Prostate gland (tissue), 2 donors: ENCODE data around the gene NDP. TPM values are rescaled to one million over a fixed set of nuclear protein-coding genes. Genes with fewer than 3 reads are reported as not detected.

Experiments
- DNase-seq: peaks from one replicate; pipeline ENCODE4 v3.0.0-alpha.2; 2019; ENCODE audit warnings: low spot score
- H3K27ac ChIP-seq, 2 donors: fragments of 200-600 bp; sonication (generic); 2 replicates each; pipeline ENCODE4 v1.5.1; 2017 to 2019
- H3K27me3 ChIP-seq: fragments of 200-600 bp; sonication (generic); replicated peaks from 2 replicates; pipeline ENCODE4 v1.5.1; 2019; ENCODE audit not compliant: insufficient read depth
- H3K36me3 ChIP-seq, 2 donors: fragments of 200-600 bp; sonication (generic); 1 replicate in 1 of 2; 2 replicates in 1 of 2; pipeline versions ENCODE4 v1.5.1 to v1.8.1; 2017 to 2019
- H3K4me1 ChIP-seq: fragments of 200-600 bp; sonication (generic); replicated peaks from 2 replicates; pipeline ENCODE4 v1.5.1; 2019
- H3K4me3 ChIP-seq, 2 donors: fragments of 200-600 bp; sonication (generic); 2 replicates each; pipeline ENCODE4 v1.5.1; 2017 to 2019
- H3K9me3 ChIP-seq: fragments of 200-600 bp; sonication (generic); 2 replicates; pipeline ENCODE4 v1.5.1; 2017
- CTCF ChIP-seq, 4 experiments: fragments of 200-600 bp in 2 of 4; fragments of 450-650 bp in 2 of 4; sonication (generic) in 2 of 4; IDR thresholded peaks; 1 replicate in 3 of 4; 2 replicates in 1 of 4; pipeline ENCODE4 v1.5.1; 2016 to 2019; ENCODE audit warnings: antibody characterized with exemption in 4 of 4, mild to moderate bottlenecking in 2 of 4, moderate library complexity in 2 of 4
- POLR2A ChIP-seq: fragments of 450-650 bp; IDR thresholded peaks from one replicate; pipeline ENCODE4 v1.6.1; 2016; ENCODE audit warnings: antibody characterized with exemption, mild to moderate bottlenecking
- POLR2AphosphoS5 ChIP-seq: sonication (generic); formaldehyde crosslinking; IDR thresholded peaks from one replicate; pipeline ENCODE4 v1.6.1; 2017; ENCODE audit warnings: antibody characterized with exemption
- WGBS: methylation state at CpG from one replicate; pipeline ENCODE4 v1.1.5; 2018; 5-methylcytosine and 5-hydroxymethylcytosine counted together
- intact Hi-C: fragments of 100-400 bp; cut with DNase I; formaldehyde crosslinking; loops from one replicate; pipeline ENCODE4 v1.14.2; 2022
- total RNA-seq, 2 donors: library from RNA; depleted of rRNA; stranded (reverse); fragments of >200 nt; gene quantifications; one replicate each; pipeline ENCODE4 v1.1.0, GENCODE V29; 2016

The NDP gene
- total RNA-seq, 2 donors from 2014 or later = 3.3 to 4.6 TPM

GRCh38 chrX:43962636-43963035, 10.6 kb downstream of the NDP start:
- no peak for DNase-seq
- Histone ChIP-seq H3K4me3 (no peak overlapping the region), H3K27ac (no peak overlapping the region), H3K36me3 (no peaks in the 10 kb centered on the region), H3K27me3 (no peaks in the 10 kb centered on the region), H3K9me3 (no peaks in the 10 kb centered on the region), H3K4me1 (no peaks in the 10 kb centered on the region)
- TF ChIP-seq POLR2A (no peak), POLR2AphosphoS5 (no peak), CTCF (IDR thresholded peaks at IDR 0.05) (no peak)
- WGBS = 86% methylated on average over 9 of the region's 9 CpGs
- intact Hi-C loops = loop anchor here (5.0 kb wide), 1 partner anchor 65 kb away; no protein-coding TSS in a partner anchor

GRCh38 chrX:43961699-43962098, 11.5 kb downstream of the NDP start:
- no peaks in the 10 kb centered on the region for H3K4me1 ChIP-seq
- 91% methylated on average over 2 of the region's 2 CpGs for WGBS
- no peak overlapping the region for H3K4me3 ChIP-seq
- no peaks in the 10 kb centered on the region for H3K27me3 ChIP-seq
- TF ChIP-seq POLR2A (no peak), POLR2AphosphoS5 (no peak), CTCF (IDR thresholded peaks at IDR 0.05) (no peak)
- intact Hi-C loops = loop anchor here (5.0 kb wide), 1 partner anchor 66 kb away; no protein-coding TSS in a partner anchor
- H3K36me3 ChIP-seq = no peaks in the 10 kb centered on the region
- H3K27ac ChIP-seq = no peak overlapping the region
- no peaks in the 10 kb centered on the region for H3K9me3 ChIP-seq
- no peak for DNase-seq

GRCh38 chrX:43958529-43958928, 14.7 kb downstream of the NDP start:
- DNase-seq = peak; percentile 48
- WGBS = 2% methylated on average over 6 of the region's 6 CpGs
- Histone ChIP-seq H3K4me3 (no peak overlapping the region), H3K9me3 (no peaks in the 10 kb centered on the region), H3K27ac (no peak overlapping the region), H3K4me1 (no peaks in the 10 kb centered on the region), H3K36me3 (no peaks in the 10 kb centered on the region), H3K27me3 (no peaks in the 10 kb centered on the region)
- no peak for TF ChIP-seq POLR2A
- no peak for TF ChIP-seq POLR2AphosphoS5
- peak; percentile 12 to 83 (median 66) for TF ChIP-seq CTCF (IDR thresholded peaks at IDR 0.05)
- intact Hi-C loops = loop anchor here (5.0 to 10.0 kb wide), 2 partner anchors 284 to 386 kb away; partner anchors contain the start of gene EFHC2

- intact Hi-C loops = loop anchor here (5.0 to 10.0 kb wide), 2 partner anchors 286 to 389 kb away; partner anchors contain the start of gene EFHC2
- Histone ChIP-seq H3K4me3 (no peak overlapping the region), H3K27me3 (no peaks in the 10 kb centered on the region), H3K36me3 (no peaks in the 10 kb centered on the region), H3K27ac (peak overlapping the region; percentile 14 to 19), H3K9me3 (no peaks in the 10 kb centered on the region), H3K4me1 (no peaks in the 10 kb centered on the region)
- DNase-seq = no peak
- TF ChIP-seq CTCF (IDR thresholded peaks at IDR 0.05) (no peak), POLR2AphosphoS5 (no peak), POLR2A (no peak)
These were observed 17.2 kb downstream of the NDP start for GRCh38 chrX:43956034-43956433.

- no peaks in the 10 kb centered on the region for H3K4me1 ChIP-seq
- no peaks in the 10 kb centered on the region for H3K36me3 ChIP-seq
- WGBS = 60% methylated on average over 3 of the region's 3 CpGs
- intact Hi-C loops = loop anchor here (10.0 kb wide), 1 partner anchor 392 kb away; the partner anchor contains the start of gene EFHC2
- H3K9me3 ChIP-seq = no peaks in the 10 kb centered on the region
- TF ChIP-seq POLR2A (no peak), CTCF (IDR thresholded peaks at IDR 0.05) (no peak), POLR2AphosphoS5 (no peak)
- no peaks in the 10 kb centered on the region for H3K27me3 ChIP-seq
- DNase-seq = no peak
- H3K27ac ChIP-seq = no peak overlapping the region
- no peak overlapping the region for H3K4me3 ChIP-seq
These were observed 20.0 kb downstream of the NDP start for GRCh38 chrX:43953218-43953617.
